AG09309 (cell line): ENCODE data around the gene DENND1A.

Source experiments
- DNase-seq: peaks from one replicate; pipeline ENCODE4 v3.0.0-alpha.2; 2010; ENCODE audit warnings: low read depth
- H3K4me3 ChIP-seq: 2 replicates; pipeline ENCODE4 v1.5.1; 2011; ENCODE audit warnings: mild to moderate bottlenecking, low read depth, low read length, moderate library complexity; ENCODE audit not compliant: control insufficient read depth
- TF ChIP-seq, protein P1 (sequence below): IDR thresholded peaks from 2 replicates; pipeline ENCODE4 v1.5.1; 2011; ENCODE audit warnings: mild to moderate bottlenecking, low read depth, low read length, inconsistent platforms; ENCODE audit not compliant: insufficient read depth, control insufficient read depth; ENCODE audit errors: missing control alignments

Gene DENND1A

DNA sequence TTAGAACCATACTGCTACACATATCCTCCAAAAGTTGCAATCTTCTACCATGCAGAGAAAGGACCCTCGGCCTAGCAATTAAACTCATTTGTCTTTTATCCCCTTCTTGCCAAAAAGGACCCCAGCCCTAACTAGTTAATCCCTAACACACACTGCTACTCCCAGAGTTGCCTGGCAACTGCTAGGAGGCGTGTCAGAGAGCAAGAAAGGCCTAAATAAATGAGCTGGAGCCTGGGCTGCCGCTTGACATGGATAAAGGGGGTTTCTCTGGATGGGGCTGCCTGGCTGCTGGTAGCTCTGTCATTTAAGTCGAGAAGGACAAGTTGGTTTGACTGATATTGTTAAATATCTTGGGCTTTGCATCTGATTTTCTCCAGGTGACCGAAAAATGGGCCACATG lies 379.1 kb downstream of the DENND1A start:
- DNase-seq = no peak
- TF ChIP-seq, protein P1, sequence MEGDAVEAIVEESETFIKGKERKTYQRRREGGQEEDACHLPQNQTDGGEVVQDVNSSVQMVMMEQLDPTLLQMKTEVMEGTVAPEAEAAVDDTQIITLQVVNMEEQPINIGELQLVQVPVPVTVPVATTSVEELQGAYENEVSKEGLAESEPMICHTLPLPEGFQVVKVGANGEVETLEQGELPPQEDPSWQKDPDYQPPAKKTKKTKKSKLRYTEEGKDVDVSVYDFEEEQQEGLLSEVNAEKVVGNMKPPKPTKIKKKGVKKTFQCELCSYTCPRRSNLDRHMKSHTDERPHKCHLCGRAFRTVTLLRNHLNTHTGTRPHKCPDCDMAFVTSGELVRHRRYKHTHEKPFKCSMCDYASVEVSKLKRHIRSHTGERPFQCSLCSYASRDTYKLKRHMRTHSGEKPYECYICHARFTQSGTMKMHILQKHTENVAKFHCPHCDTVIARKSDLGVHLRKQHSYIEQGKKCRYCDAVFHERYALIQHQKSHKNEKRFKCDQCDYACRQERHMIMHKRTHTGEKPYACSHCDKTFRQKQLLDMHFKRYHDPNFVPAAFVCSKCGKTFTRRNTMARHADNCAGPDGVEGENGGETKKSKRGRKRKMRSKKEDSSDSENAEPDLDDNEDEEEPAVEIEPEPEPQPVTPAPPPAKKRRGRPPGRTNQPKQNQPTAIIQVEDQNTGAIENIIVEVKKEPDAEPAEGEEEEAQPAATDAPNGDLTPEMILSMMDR = no peak
- no peak overlapping the region for H3K4me3 ChIP-seq

DNA sequence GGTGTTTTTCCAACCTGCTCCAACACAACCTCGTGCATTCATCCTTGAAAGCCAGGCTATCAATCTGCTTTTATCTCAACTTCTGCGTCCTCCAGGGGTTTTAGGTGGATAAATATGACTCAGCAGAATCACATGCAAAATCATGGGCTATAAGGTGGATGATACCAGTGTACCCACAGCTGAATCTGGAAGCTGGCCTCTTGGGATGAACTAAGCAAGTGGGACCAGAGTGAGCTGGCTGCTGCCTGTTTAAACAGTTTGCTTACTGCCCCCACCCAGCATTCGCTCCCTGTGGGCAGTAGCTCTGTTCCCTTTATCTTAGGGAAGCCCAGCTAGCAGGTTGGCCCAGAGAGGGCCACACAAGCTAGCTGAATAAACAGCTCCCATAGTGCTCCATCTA lies 379.9 kb downstream of the DENND1A start:
- TF ChIP-seq, protein P1 = no peak

DNA sequence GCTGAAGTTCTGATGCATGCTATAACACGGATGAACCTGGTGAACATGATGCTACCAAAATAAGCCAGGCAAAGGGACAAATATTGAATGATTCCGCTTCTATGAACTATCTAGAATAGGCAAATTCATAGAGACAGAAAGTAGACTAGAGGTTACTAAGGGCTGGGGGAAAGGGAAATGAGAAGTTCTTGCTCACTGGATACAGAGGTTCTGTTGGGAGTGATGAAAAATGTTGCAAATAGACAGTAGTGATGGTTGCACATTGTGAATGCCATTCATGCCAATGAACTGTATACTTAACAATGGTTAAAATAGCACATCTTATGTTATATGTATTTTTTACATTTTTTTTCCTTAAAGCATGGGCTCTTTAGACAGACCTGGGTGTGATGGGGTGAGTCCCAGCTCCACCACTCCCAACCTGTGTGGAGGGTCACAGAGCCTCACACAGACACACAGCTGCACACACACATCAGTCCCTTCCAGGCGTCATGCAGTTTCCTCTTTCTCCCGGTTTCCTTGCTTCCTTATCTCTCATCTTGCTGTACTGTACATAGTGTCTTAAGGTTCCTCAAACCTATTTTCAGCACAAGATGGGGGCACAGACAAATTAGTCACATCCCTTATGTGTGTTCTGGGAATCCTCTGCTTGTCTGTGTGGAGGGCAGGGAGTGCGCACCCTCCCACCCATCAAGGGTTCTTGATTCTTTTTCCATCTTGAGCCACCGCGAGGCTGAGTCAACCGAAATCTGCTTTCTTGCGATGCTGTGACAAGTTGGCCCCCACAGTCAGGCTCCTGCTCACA lies 381.0 kb downstream of the DENND1A start:
- DNase-seq = no peak
- no peak overlapping the region for H3K4me3 ChIP-seq
- TF ChIP-seq, protein P1 = no peak

More for the DNA sequence above, 379.9 kb downstream of the DENND1A start:
- DNase-seq = no peak
- no peak overlapping the region for H3K4me3 ChIP-seq

DNA sequence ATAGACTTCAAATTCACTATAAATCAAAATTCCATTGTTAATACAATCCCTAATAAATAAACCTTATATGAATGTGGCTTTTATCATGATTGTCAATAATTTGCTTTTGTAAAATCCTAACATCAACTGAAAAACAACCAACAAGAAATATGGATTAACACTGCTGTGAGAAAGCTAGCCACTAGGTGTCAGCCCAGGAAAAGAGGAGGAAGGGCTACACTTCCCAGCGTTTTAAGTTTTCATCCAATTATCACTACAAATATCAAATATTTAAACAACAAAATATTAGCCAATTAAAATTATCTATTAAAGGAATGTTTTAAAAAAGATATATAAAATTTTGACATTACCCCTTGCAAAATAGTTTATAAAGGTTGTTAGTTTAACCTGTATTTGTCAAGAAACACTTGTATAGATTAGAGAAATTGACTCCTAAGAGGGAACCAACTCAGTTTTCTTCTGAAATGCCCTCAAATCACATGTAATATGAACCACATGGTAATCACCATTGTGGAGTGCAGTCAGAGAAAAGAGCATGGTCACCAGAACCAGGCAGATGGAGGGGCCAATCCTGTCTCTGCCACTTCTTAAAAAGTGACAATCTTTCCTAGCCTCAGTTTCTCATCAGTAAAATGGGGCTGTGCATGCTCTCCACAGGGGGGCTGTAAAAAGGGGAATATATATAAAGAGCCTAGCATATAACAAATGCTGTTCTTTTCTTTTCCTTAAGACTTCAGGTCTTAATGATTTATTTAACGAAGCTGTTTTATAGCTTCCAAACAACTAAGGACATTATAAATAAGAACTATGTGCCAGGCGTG lies 385.7 kb downstream of the DENND1A start:
- H3K4me3 ChIP-seq = no peak overlapping the region
- TF ChIP-seq, protein P1 = peak; percentile 86
- no peak for DNase-seq

DNA sequence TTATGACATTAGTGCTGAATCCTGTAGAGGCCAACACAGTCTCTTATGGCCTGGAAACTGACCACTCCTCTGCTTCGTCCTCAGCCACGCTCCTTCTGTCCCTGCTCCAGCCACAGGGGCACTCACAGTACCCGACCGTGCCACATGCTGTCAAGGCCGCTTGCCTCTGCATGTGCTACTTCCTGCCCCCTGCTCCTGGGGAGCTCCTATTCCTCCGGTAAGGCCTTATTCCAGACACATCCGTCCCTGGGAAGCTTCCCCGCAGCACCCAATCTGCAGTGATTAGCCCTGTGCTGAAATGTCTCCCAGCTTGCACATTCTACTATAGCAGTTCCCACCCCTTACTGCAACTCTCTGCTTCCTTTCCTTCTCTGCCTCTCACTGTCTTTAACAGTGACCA lies 386.4 kb downstream of the DENND1A start:
- no peak for DNase-seq
- TF ChIP-seq, protein P1 = no peak
- no peak overlapping the region for H3K4me3 ChIP-seq

DNA sequence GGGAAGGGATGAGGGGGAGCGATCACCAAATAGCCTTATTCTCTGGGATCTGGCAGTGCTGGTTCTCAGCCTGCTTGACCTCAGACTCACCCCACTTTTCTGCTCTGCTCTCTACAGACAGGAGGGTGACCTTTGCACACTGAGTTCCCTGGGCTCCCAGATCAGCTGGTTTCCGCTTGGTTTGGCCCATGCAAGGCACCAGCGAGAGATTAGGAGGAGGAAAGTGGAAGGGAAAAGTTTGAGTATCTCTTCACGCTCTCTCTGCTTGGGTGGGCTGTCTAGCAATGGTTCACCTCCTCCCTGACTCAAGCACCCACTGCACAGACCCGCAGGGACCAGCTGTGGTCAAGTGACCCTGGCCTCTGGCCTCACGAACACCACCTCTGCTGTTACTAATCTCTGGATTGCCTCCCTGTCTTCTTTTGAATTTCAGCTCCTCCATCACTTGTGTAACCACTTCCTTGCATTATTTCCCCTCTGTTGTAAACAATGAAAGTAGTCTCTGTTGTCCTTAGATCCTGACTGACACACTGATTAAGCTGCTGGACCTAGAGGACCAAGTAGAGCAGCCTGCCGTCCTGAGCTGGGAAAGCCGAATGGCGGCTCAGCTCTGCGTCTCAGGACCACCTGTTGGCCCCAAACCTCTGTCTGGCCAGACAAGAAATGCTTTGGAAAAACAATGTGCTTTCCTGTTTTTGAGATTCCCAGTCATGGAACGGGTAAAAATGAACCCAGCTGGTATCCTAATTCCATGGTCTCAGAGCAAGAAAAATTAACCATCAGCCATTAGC lies 387.3 kb downstream of the DENND1A start:
- H3K4me3 ChIP-seq = no peak overlapping the region
- DNase-seq = no peak
- TF ChIP-seq, protein P1 = no peak
